SU-DHL-6 (cell line): Measurements from ENCODE around the gene LIPA.

Experiments
- H2AFZ ChIP-seq: fragments of 200-600 bp; sonication (generic); 2 replicates; pipeline ENCODE4 v1.6.1; 2014; ENCODE audit warnings: low read depth, mild to moderate bottlenecking, moderate library complexity, mixed read lengths, antibody characterized with exemption, low read length; ENCODE audit not compliant: severe bottlenecking
- H3F3A ChIP-seq: fragments of 200-600 bp; shearing (Covaris generic); 2 replicates; pipeline ENCODE4 v1.6.0; 2016; ENCODE audit warnings: antibody characterized with exemption, mild to moderate bottlenecking; ENCODE audit not compliant: insufficient read depth
- H3K27ac ChIP-seq: fragments of 200-600 bp; sonication (generic); 2 replicates; pipeline ENCODE4 v1.5.1; 2016; ENCODE audit warnings: low read depth, mild to moderate bottlenecking, low read length, moderate library complexity, mixed read lengths
- H3K27me3 ChIP-seq: fragments of 200-600 bp; sonication (generic), shearing (Covaris generic); 2 replicates; pipeline ENCODE4 v1.6.0; 2014; ENCODE audit warnings: mild to moderate bottlenecking, low read length
- H3K36me3 ChIP-seq: fragments of 200-600 bp; sonication (generic); 2 replicates; pipeline ENCODE4 v1.6.1; 2014; ENCODE audit warnings: mild to moderate bottlenecking, low read length, mixed read lengths
- H3K4me2 ChIP-seq: fragments of 300-600, 200-600 bp; shearing (Covaris generic), sonication (generic); 2 replicates; pipeline ENCODE4 v1.6.0; 2014; ENCODE audit warnings: low read length, low read depth, mild to moderate bottlenecking; ENCODE audit not compliant: poor library complexity, severe bottlenecking
- H3K4me3 ChIP-seq: fragments of 200-600 bp; sonication (generic); 2 replicates; pipeline ENCODE4 v1.5.1; 2014; ENCODE audit warnings: antibody characterized with exemption, low read length, mild to moderate bottlenecking, mixed read lengths; ENCODE audit not compliant: insufficient read depth, poor library complexity, severe bottlenecking
- H3K79me2 ChIP-seq: fragments of 200-600 bp; sonication (generic); 2 replicates; pipeline ENCODE4 v1.6.1; 2014; ENCODE audit warnings: mild to moderate bottlenecking, low read length, moderate library complexity; ENCODE audit not compliant: insufficient read depth
- H3K9ac ChIP-seq: fragments of 200-600 bp; sonication (generic); 2 replicates; pipeline ENCODE4 v1.7.0; 2014; ENCODE audit warnings: mild to moderate bottlenecking, low read length
- H3K9me2 ChIP-seq: fragments of 200-600 bp; sonication (generic); replicated peaks from 2 replicates; pipeline ENCODE4 v1.6.1; 2014; ENCODE audit warnings: low read length; ENCODE audit not compliant: insufficient read depth
- H3K9me3 ChIP-seq: fragments of 200-600 bp; sonication (generic); 2 replicates; pipeline ENCODE4 v1.6.1; 2014; ENCODE audit warnings: low read length, mixed read lengths; ENCODE audit not compliant: insufficient read depth
- H4K20me1 ChIP-seq: fragments of 200-600 bp; sonication (generic); 2 replicates; pipeline ENCODE4 v1.6.1; 2014; ENCODE audit warnings: low read depth, mild to moderate bottlenecking, antibody characterized with exemption, low read length, moderate library complexity, mixed read lengths
- CTCF ChIP-seq: fragments of 200-600 bp; sonication (generic); IDR thresholded peaks from one replicate; pipeline ENCODE4 v1.5.1; 2017; ENCODE audit warnings: antibody characterized with exemption, mild to moderate bottlenecking, low read length, moderate library complexity; ENCODE audit not compliant: insufficient read depth, poor library complexity, severe bottlenecking
- EZH2phosphoT487 ChIP-seq: fragments of 200-600 bp; sonication (generic), shearing (Covaris generic); conservative IDR thresholded peaks from 2 replicates; pipeline ENCODE4 v1.6.1; 2018; ENCODE audit warnings: mild to moderate bottlenecking, antibody characterized with exemption, low read length, moderate library complexity, mixed read lengths

The LIPA gene

GRCh38 chr10:89242345-89242684 lies 9.3 kb downstream of the LIPA start:
- H3K27me3 ChIP-seq, result no peaks in the 10 kb centered on the region
- no peak overlapping the region for H3K4me3 ChIP-seq
- no peak overlapping the region for H3K9ac ChIP-seq
- H3K9me3 ChIP-seq, result no peaks in the 10 kb centered on the region
- H4K20me1 ChIP-seq, result no peaks in the 10 kb centered on the region
- H3K4me2 ChIP-seq, result no peak overlapping the region
- no peaks in the 10 kb centered on the region for H3K79me2 ChIP-seq
- H3F3A ChIP-seq, result peaks cover 6% of the 10 kb centered on the region; the same call in 1 of the 2 replicates
- no peaks in the 10 kb centered on the region for H3K9me2 ChIP-seq
- no peaks in the 10 kb centered on the region for H3K36me3 ChIP-seq
- no peak overlapping the region for H2AFZ ChIP-seq
- no peak overlapping the region for H3K27ac ChIP-seq
- TF ChIP-seq EZH2phosphoT487, result no peak
- TF ChIP-seq CTCF, result no peak

GRCh38 chr10:89241486-89242344 lies 9.9 kb downstream of the LIPA start:
- H3K4me2 ChIP-seq, result no peak overlapping the region
- no peak overlapping the region for H3K4me3 ChIP-seq
- H3F3A ChIP-seq, result peaks cover 6% of the 10 kb centered on the region; the same call in 1 of the 2 replicates
- H3K36me3 ChIP-seq, result no peaks in the 10 kb centered on the region
- TF ChIP-seq CTCF, result no peak
- no peak for TF ChIP-seq EZH2phosphoT487
- H4K20me1 ChIP-seq, result no peaks in the 10 kb centered on the region
- no peak overlapping the region for H2AFZ ChIP-seq
- H3K9me2 ChIP-seq, result no peaks in the 10 kb centered on the region
- H3K9me3 ChIP-seq, result no peaks in the 10 kb centered on the region
- H3K27ac ChIP-seq, result no peak overlapping the region
- no peak overlapping the region for H3K9ac ChIP-seq
- no peaks in the 10 kb centered on the region for H3K27me3 ChIP-seq
- no peaks in the 10 kb centered on the region for H3K79me2 ChIP-seq

GRCh38 chr10:89241026-89241425 lies 10.5 kb downstream of the LIPA start:
- H3F3A ChIP-seq, result peaks cover 6% of the 10 kb centered on the region; the same call in 1 of the 2 replicates
- no peaks in the 10 kb centered on the region for H3K9me3 ChIP-seq
- no peaks in the 10 kb centered on the region for H3K36me3 ChIP-seq
- H3K79me2 ChIP-seq, result no peaks in the 10 kb centered on the region
- H3K27ac ChIP-seq, result no peak overlapping the region
- no peaks in the 10 kb centered on the region for H3K9me2 ChIP-seq
- H3K27me3 ChIP-seq, result no peaks in the 10 kb centered on the region
- H3K4me2 ChIP-seq, result no peak overlapping the region
- no peak overlapping the region for H2AFZ ChIP-seq
- H4K20me1 ChIP-seq, result no peaks in the 10 kb centered on the region
- no peak overlapping the region for H3K4me3 ChIP-seq
- TF ChIP-seq CTCF (no peak), EZH2phosphoT487 (no peak)
- no peak overlapping the region for H3K9ac ChIP-seq
